NOMO-1 (cell line): Measurements from ENCODE around the gene PLEKHG3.

Source experiments
- DNase-seq, 2 experiments: peaks; one replicate each; lab custom pipeline; 2025; ENCODE audit not compliant: unreplicated experiment in 2 of 2; lab: John Stamatoyannopoulos, UW

The PLEKHG3 gene

GRCh38 chr14:64777461-64777860 is 73.2 kb downstream of the PLEKHG3 start:
- no peak for DNase-seq

GRCh38 chr14:64778104-64778754 is 74.0 kb downstream of the PLEKHG3 start:
- DNase-seq, result no peak

- no peak for DNase-seq
Measured at GRCh38 chr14:64779472-64779871, 75.2 kb downstream of the PLEKHG3 start.

GRCh38 chr14:64782196-64782595 is 78.0 kb downstream of the PLEKHG3 start:
- DNase-seq, result no peak

- no peak for DNase-seq
Measured at GRCh38 chr14:64784006-64784405, 79.8 kb downstream of the PLEKHG3 start.

- DNase-seq, result no peak
Measured at GRCh38 chr14:64786296-64787149, 82.3 kb downstream of the PLEKHG3 start.

- no peak for DNase-seq
Measured at GRCh38 chr14:64787619-64788018, 83.4 kb downstream of the PLEKHG3 start.

GRCh38 chr14:64788706-64789105 is 84.5 kb downstream of the PLEKHG3 start:
- DNase-seq, result no peak

GRCh38 chr14:64789696-64790095 is 85.5 kb downstream of the PLEKHG3 start:
- no peak for DNase-seq

- DNase-seq, result no peak
Measured at GRCh38 chr14:64790478-64790877, 86.3 kb downstream of the PLEKHG3 start.

- no peak for DNase-seq
Measured at GRCh38 chr14:64792231-64792630, 88.0 kb downstream of the PLEKHG3 start.

- DNase-seq, result no peak
Measured at GRCh38 chr14:64792871-64793560, 88.8 kb downstream of the PLEKHG3 start.

GRCh38 chr14:64795211-64795610 is 91.0 kb downstream of the PLEKHG3 start:
- no peak for DNase-seq

GRCh38 chr14:64795921-64796320 is 91.7 kb downstream of the PLEKHG3 start:
- DNase-seq, result no peak

- DNase-seq, result no peak
Measured at GRCh38 chr14:64796369-64796768, 92.1 kb downstream of the PLEKHG3 start.

- no peak for DNase-seq
Measured at GRCh38 chr14:64799555-64799954, 95.3 kb downstream of the PLEKHG3 start.
